HepG2 (cell line): Measurements from ENCODE around the gene BBC3. TPM values are rescaled to one million over a fixed set of nuclear protein-coding genes. Genes with fewer than 3 reads are reported as not detected.

ENCODE experiments used
- ASH2L ChIP-seq: fragments of 300-600, 200-600 bp; sonication (generic); IDR thresholded peaks from 2 replicates; pipeline ENCODE4 v1.7.0; 2017; ENCODE audit warnings: low read depth, mild to moderate bottlenecking, moderate library complexity, mixed read lengths, low read length; ENCODE audit not compliant: insufficient read length
- ATF4 ChIP-seq, 2 experiments: fragments of 450-650 bp in 1 of 2; sonication (generic) in 1 of 2; formaldehyde crosslinking; IDR thresholded peaks; 2 replicates each; pipeline versions ENCODE4 v1.5.0 to v1.8.0; 2020 to 2022; ENCODE audit warnings: mild to moderate bottlenecking in 1 of 2, missing genetic modification reagents in 1 of 2
- BRF2 ChIP-seq: sonication (generic); formaldehyde crosslinking; IDR thresholded peaks from 2 replicates; pipeline ENCODE4 v1.8.1; 2022; ENCODE audit warnings: mild to moderate bottlenecking, missing genetic modification reagents
- CBX5 ChIP-seq: sonication (generic); formaldehyde crosslinking; IDR thresholded peaks from 2 replicates; pipeline ENCODE4 v1.4.0; 2020; ENCODE audit warnings: missing genetic modification reagents, borderline replicate concordance
- ETV6 ChIP-seq: sonication (generic); formaldehyde crosslinking; conservative IDR thresholded peaks from 2 replicates; pipeline ENCODE4 v1.4.0; 2020; ENCODE audit warnings: missing genetic modification reagents
- GABPA ChIP-seq, 2 experiments: IDR thresholded peaks; 2 replicates each; pipeline ENCODE4 v1.6.1; 2011 to 2016; ENCODE audit warnings: low read depth in 2 of 2, low read length in 1 of 2, missing biosample characterization in 1 of 2, missing genetic modification characterization in 1 of 2
- MIER3 ChIP-seq: IDR thresholded peaks from 2 replicates; pipeline ENCODE4 v1.6.1; 2016; ENCODE audit warnings: missing compliant biosample characterization, borderline replicate concordance
- MYC ChIP-seq: sonication (generic); formaldehyde crosslinking; IDR thresholded peaks from 2 replicates; pipeline ENCODE4 v1.9.0; 2021; ENCODE audit warnings: missing genetic modification reagents, borderline replicate concordance
- PLRG1 ChIP-seq: fragments of 450-650 bp; conservative IDR thresholded peaks from 2 replicates; pipeline ENCODE4 v1.6.1; 2016
- RELA ChIP-seq: sonication (generic); formaldehyde crosslinking; IDR thresholded peaks from 2 replicates; pipeline ENCODE4 v1.4.0; 2020; ENCODE audit warnings: missing genetic modification reagents
- SP1 ChIP-seq, 2 experiments: fragments of 450-650 bp in 1 of 2; sonication (generic) in 1 of 2; formaldehyde crosslinking in 1 of 2; IDR thresholded peaks; 2 replicates each; pipeline versions ENCODE4 v1.4.0 to v1.6.1; 2016 to 2020; ENCODE audit warnings: missing genetic modification reagents in 1 of 2
- STAT6 ChIP-seq: sonication (generic); formaldehyde crosslinking; IDR thresholded peaks from 2 replicates; pipeline ENCODE4 v1.4.0; 2020; ENCODE audit warnings: missing genetic modification reagents, mild to moderate bottlenecking, borderline replicate concordance
- XBP1 ChIP-seq: sonication (generic); formaldehyde crosslinking; IDR thresholded peaks from 2 replicates; pipeline ENCODE4 v1.5.0; 2020; ENCODE audit warnings: missing genetic modification reagents
- ZNF12 ChIP-seq: sonication (generic); formaldehyde crosslinking; IDR thresholded peaks from 2 replicates; pipeline ENCODE4 v1.5.0; 2020; ENCODE audit warnings: missing genetic modification reagents
- ZNF547 ChIP-seq: sonication (generic); formaldehyde crosslinking; IDR thresholded peaks from 2 replicates; pipeline ENCODE4 v1.5.1; 2020; ENCODE audit warnings: mild to moderate bottlenecking, missing genetic modification reagents
- ZNF558 ChIP-seq: sonication (generic); formaldehyde crosslinking; IDR thresholded peaks from 2 replicates; pipeline ENCODE4 v1.9.0; 2022; ENCODE audit warnings: mild to moderate bottlenecking, missing genetic modification reagents, borderline replicate concordance
- ZNF687 ChIP-seq: sonication (generic); formaldehyde crosslinking; IDR thresholded peaks from 2 replicates; pipeline ENCODE4 v1.5.1; 2020; ENCODE audit warnings: mild to moderate bottlenecking, missing genetic modification reagents, moderate library complexity
- polyA plus RNA-seq, 8 experiments: library from polyadenylated mRNA; depleted of rRNA in 3 of 8; stranded (reverse) in 7 of 8; unstranded in 1 of 8; fragments of >200 nt; fragmentation: Illumina TruSeq in 4 of 8; extraction: Trizol in 4 of 8; gene quantifications; 2 replicates each; pipeline versions ENCODE4 v1.2.1 to v1.2.3, GENCODE V29; 2011 to 2016; ENCODE audit warnings: low read depth in 4 of 8, missing spikeins in 1 of 8, mixed read lengths in 1 of 8; ENCODE audit not compliant: insufficient read depth in 1 of 8
- total RNA-seq, 5 experiments: library from RNA; depleted of rRNA; stranded (reverse); fragments of >200 nt; fragmentation: Illumina TruSeq; extraction: Trizol; gene quantifications; 2 replicates each; pipeline ENCODE4 v1.2.3, GENCODE V29; 2016; ENCODE audit warnings: low read depth in 1 of 5

The BBC3 gene
- total and polyA plus RNA-seq, 2 of the 13 experiments (the other 11 are each of a cell fraction or from before 2014, with no cell fraction given): 6.1 to 8.8 TPM

GRCh38 chr19:47227352-47228167 lies 3.4 kb downstream of the BBC3 start (continued):
- TF ChIP-seq GABPA (IDR thresholded peaks at IDR 0.05; ENCODE audit: low read depth, low read length) (peak; percentile 6; the same call in 1 of the 2 replicates), GABPA (CRISPR knock-in tag; IDR thresholded peaks at IDR 0.05; ENCODE audit: low read depth) (peak; percentile 35), ZNF687 (CRISPR knock-in tag) (peak; percentile 36; the same call in 1 of the 2 replicates), ATF4 (CRISPR knock-in tag; IDR thresholded peaks at IDR 0.05) (peak in 1 of 2 experiments; percentile 58; a peak in 1 of 4 replicates), RELA (no peak; the same call in 1 of the 2 replicates), MIER3 (no peak), XBP1 (CRISPR knock-in tag) (no peak), ASH2L (peak; percentile 62), ZNF547 (CRISPR knock-in tag) (no peak), ZNF12 (no peak), STAT6 (CRISPR knock-in tag) (0 out of 2 replicates have a peak, but pooled peaks have one; percentile 14), ETV6 (CRISPR knock-in tag) (peak; percentile 55; the same call in 1 of the 2 replicates), CBX5 (peak; percentile 50; the same call in 1 of the 2 replicates), MYC (CRISPR knock-in tag) (peak; percentile 44; the same call in 1 of the 2 replicates), ZNF558 (CRISPR knock-in tag) (0 out of 2 replicates have a peak, but pooled peaks have one; percentile 10), SP1 (IDR thresholded peaks at IDR 0.05) (no peak), SP1 (CRISPR knock-in tag; IDR thresholded peaks at IDR 0.05) (peak; percentile 12), PLRG1 (no peak), BRF2 (CRISPR knock-in tag) (no peak)
